Astrocyte (in vitro differentiated cells and primary cell): Measurements from ENCODE around the gene ARID4B. TPM values are rescaled to one million over a fixed set of nuclear protein-coding genes. Genes with fewer than 3 reads are reported as not detected.

Experiments
- DNase-seq: peaks from one replicate; pipeline ENCODE4 v3.0.0-alpha.2; 2010; ENCODE audit warnings: low read depth
- FAIRE-seq: peaks from 2 replicates; lab custom pipeline; 2011; peaks lifted over from hg19 to GRCh38; lab: Jason Lieb, UNC
- H2AFZ ChIP-seq: 2 replicates; pipeline ENCODE4 v1.6.0; 2012; ENCODE audit warnings: low read depth, low read length, inconsistent platforms
- H3K27ac ChIP-seq: 2 replicates; pipeline ENCODE4 v1.5.1; 2011; ENCODE audit warnings: low read depth, low read length, inconsistent platforms
- H3K27me3 ChIP-seq: 2 replicates; pipeline ENCODE4 v1.6.0; 2011; ENCODE audit warnings: low read length, inconsistent platforms; ENCODE audit not compliant: insufficient read depth
- H3K36me3 ChIP-seq: 2 replicates; pipeline ENCODE4 v1.5.1; 2011; ENCODE audit warnings: low read length, inconsistent platforms; ENCODE audit not compliant: insufficient read depth
- H3K4me1 ChIP-seq: 2 replicates; pipeline ENCODE4 v1.5.1; 2011; ENCODE audit warnings: low read length, inconsistent platforms; ENCODE audit not compliant: insufficient read depth
- H3K4me2 ChIP-seq: 2 replicates; pipeline ENCODE4 v1.6.0; 2012; ENCODE audit warnings: low read length, inconsistent platforms
- H3K4me3 ChIP-seq: 2 replicates; pipeline ENCODE4 v1.5.1; 2011; ENCODE audit warnings: low read depth, mild to moderate bottlenecking, low read length, inconsistent platforms; ENCODE audit not compliant: insufficient read depth
- H3K79me2 ChIP-seq: 2 replicates; pipeline ENCODE4 v1.6.0; 2012; ENCODE audit warnings: mild to moderate bottlenecking, low read length, inconsistent platforms; ENCODE audit not compliant: insufficient read depth
- H3K9ac ChIP-seq: 2 replicates; pipeline ENCODE4 v1.6.0; 2012; ENCODE audit warnings: mild to moderate bottlenecking, low read length, inconsistent platforms
- H3K9me3 ChIP-seq: 2 replicates; pipeline ENCODE4 v1.5.1; 2012; ENCODE audit warnings: low read depth, mild to moderate bottlenecking, low read length, inconsistent platforms; ENCODE audit not compliant: insufficient read depth
- H4K20me1 ChIP-seq: 2 replicates; pipeline ENCODE4 v1.6.0; 2012; ENCODE audit warnings: low read length, inconsistent platforms; ENCODE audit not compliant: insufficient read depth
- H3K27ac Mint-ChIP-seq: one replicate; pipeline ENCODE4 v1.8.0; 2021; ENCODE audit warnings: mild to moderate bottlenecking, mixed read lengths; ENCODE audit not compliant: unreplicated experiment
- H3K27me3 Mint-ChIP-seq: one replicate; pipeline ENCODE4 v1.8.0; 2021; ENCODE audit warnings: low read depth, mixed read lengths; ENCODE audit not compliant: unreplicated experiment
- H3K36me3 Mint-ChIP-seq: one replicate; pipeline ENCODE4 v1.8.0; 2021; ENCODE audit warnings: low read depth, mixed read lengths; ENCODE audit not compliant: unreplicated experiment
- H3K4me1 Mint-ChIP-seq: one replicate; pipeline ENCODE4 v1.8.0; 2021; ENCODE audit warnings: low read depth, mixed read lengths; ENCODE audit not compliant: unreplicated experiment
- H3K4me3 Mint-ChIP-seq: one replicate; pipeline ENCODE4 v1.8.0; 2021; ENCODE audit warnings: mild to moderate bottlenecking, moderate library complexity, mixed read lengths; ENCODE audit not compliant: unreplicated experiment
- H3K9me3 Mint-ChIP-seq: one replicate; pipeline ENCODE4 v1.8.0; 2021; ENCODE audit warnings: mild to moderate bottlenecking, mixed read lengths; ENCODE audit not compliant: unreplicated experiment
- EZH2 ChIP-seq: IDR thresholded peaks from 2 replicates; pipeline ENCODE4 v1.6.1; 2012; ENCODE audit warnings: mild to moderate bottlenecking, low read length, inconsistent platforms; ENCODE audit not compliant: insufficient read depth
- total RNA-seq: library from RNA; stranded (reverse); gene quantifications from 2 replicates; pipeline ENCODE4 v1.2.1, GENCODE V29; 2021
- TF ChIP-seq, protein P1 (sequence below): IDR thresholded peaks from 2 replicates; pipeline ENCODE4 v1.5.1; 2011; ENCODE audit warnings: low read depth, mild to moderate bottlenecking, inconsistent platforms, low read length, moderate library complexity; ENCODE audit not compliant: insufficient read depth

Gene ARID4B
- total RNA-seq, 1 donor from 2014 or later = 38.6 TPM

DNA sequence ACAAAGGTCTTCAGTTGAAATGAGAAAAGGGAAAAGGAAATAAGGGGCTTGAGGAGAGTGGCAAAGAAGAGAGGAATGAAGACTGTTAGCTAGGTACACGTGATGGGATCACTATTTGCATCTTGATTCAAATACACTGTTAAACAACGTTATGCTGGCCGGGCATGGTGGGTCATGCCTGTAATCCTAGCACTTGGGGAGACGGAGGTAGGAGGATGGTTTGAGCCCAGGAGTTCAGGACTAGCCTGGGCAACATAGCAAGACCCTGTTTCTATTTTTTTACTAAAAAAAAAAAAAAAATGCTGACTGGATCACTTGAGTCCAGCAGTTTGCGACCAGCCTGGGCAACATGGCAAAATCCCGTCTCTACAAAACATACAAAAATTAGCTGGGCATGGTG lies 169.3 kb downstream of the ARID4B start:
- Histone ChIP-seq H3K4me2 (no peak overlapping the region), H3K9ac (no peak overlapping the region), H3K4me1 (peaks cover 3% of the 10 kb centered on the region), H3K27ac (no peak overlapping the region), H3K27me3 (no peaks in the 10 kb centered on the region), H2AFZ (no peak overlapping the region), H3K9me3 (no peaks in the 10 kb centered on the region), H3K79me2 (peaks cover 48% of the 10 kb centered on the region), H4K20me1 (peaks cover 17% of the 10 kb centered on the region), H3K36me3 (peaks cover 27% of the 10 kb centered on the region), H3K4me3 (no peak overlapping the region)
- H3K36me3 Mint-ChIP-seq = peaks cover 12% of the 10 kb centered on the region
- no peak overlapping the region for H3K27ac Mint-ChIP-seq
- TF ChIP-seq, protein P1, sequence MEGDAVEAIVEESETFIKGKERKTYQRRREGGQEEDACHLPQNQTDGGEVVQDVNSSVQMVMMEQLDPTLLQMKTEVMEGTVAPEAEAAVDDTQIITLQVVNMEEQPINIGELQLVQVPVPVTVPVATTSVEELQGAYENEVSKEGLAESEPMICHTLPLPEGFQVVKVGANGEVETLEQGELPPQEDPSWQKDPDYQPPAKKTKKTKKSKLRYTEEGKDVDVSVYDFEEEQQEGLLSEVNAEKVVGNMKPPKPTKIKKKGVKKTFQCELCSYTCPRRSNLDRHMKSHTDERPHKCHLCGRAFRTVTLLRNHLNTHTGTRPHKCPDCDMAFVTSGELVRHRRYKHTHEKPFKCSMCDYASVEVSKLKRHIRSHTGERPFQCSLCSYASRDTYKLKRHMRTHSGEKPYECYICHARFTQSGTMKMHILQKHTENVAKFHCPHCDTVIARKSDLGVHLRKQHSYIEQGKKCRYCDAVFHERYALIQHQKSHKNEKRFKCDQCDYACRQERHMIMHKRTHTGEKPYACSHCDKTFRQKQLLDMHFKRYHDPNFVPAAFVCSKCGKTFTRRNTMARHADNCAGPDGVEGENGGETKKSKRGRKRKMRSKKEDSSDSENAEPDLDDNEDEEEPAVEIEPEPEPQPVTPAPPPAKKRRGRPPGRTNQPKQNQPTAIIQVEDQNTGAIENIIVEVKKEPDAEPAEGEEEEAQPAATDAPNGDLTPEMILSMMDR = no peak
- TF ChIP-seq EZH2 = no peak
- H3K27me3 Mint-ChIP-seq = no peaks in the 10 kb centered on the region
- no peak overlapping the region for H3K4me3 Mint-ChIP-seq
- H3K4me1 Mint-ChIP-seq = peaks cover 3% of the 10 kb centered on the region
- no peak for FAIRE-seq
- DNase-seq = no peak
- H3K9me3 Mint-ChIP-seq = no peaks in the 10 kb centered on the region

DNA sequence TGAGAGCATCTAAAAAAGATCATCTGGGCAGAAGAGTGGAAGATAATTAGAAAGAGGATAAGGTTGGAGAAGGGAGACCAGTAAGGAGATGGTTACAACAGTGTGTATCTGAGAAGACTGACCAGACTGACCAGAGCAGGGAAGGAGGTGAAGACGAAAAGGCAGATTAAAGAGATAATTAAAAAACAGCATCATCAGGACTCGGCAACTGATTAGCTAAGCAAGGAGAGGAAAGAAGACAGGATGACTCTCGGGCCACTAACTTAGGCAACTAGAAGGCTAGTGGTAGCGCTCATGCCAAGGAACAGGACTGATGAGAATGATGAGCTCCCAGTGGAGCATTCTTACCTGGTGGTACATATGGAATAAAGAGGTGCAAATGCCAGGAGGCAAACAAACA lies 170.8 kb downstream of the ARID4B start:
- no peak overlapping the region for H3K4me2 ChIP-seq
- peaks cover 41% of the 10 kb centered on the region for H3K36me3 ChIP-seq
- TF ChIP-seq, protein P1 = no peak
- TF ChIP-seq EZH2 = no peak

DNA sequence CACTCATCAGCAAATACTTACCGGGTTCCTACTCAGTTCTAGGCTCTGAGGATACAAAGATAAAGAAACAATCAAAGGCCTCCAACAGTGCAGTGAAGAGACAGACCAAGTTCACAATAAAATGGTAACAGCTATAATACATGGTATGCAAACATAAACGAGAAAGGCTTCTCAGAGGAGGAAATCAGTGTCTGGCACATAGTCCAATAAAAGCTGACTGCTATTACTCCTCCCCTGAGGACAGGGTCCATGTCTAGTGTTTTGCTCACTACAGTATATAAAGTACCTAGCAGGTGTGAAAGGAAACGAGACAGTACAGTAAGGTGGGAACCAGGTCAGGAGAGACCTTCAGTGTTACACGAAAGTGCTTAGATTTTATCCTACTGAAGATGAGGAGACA lies 171.2 kb downstream of the ARID4B start:
- peaks cover 17% of the 10 kb centered on the region for H3K36me3 Mint-ChIP-seq
- H3K27me3 Mint-ChIP-seq = no peaks in the 10 kb centered on the region
- no peak for TF ChIP-seq EZH2
- TF ChIP-seq, protein P1 = no peak
- no peak overlapping the region for H2AFZ ChIP-seq
- DNase-seq (no peak), FAIRE-seq (no peak)
- H3K79me2 ChIP-seq = peaks cover 54% of the 10 kb centered on the region
- peaks cover 17% of the 10 kb centered on the region for H4K20me1 ChIP-seq
- no peak overlapping the region for H3K9ac ChIP-seq
- H3K4me2 ChIP-seq = no peak overlapping the region
- peaks cover 3% of the 10 kb centered on the region for H3K4me1 Mint-ChIP-seq
- peaks cover 3% of the 10 kb centered on the region for H3K4me1 ChIP-seq
- no peaks in the 10 kb centered on the region for H3K9me3 ChIP-seq
- peaks cover 45% of the 10 kb centered on the region for H3K36me3 ChIP-seq
- H3K27ac ChIP-seq = no peak overlapping the region
- H3K4me3 Mint-ChIP-seq = no peak overlapping the region
- no peaks in the 10 kb centered on the region for H3K27me3 ChIP-seq
- no peaks in the 10 kb centered on the region for H3K9me3 Mint-ChIP-seq
- no peak overlapping the region for H3K27ac Mint-ChIP-seq
- no peak overlapping the region for H3K4me3 ChIP-seq

More for the DNA sequence above, 170.8 kb downstream of the ARID4B start:
- no peaks in the 10 kb centered on the region for H3K9me3 ChIP-seq
- no peak overlapping the region for H2AFZ ChIP-seq
- DNase-seq = no peak
- no peak overlapping the region for H3K4me3 Mint-ChIP-seq
- H3K27me3 Mint-ChIP-seq = no peaks in the 10 kb centered on the region
- H3K4me1 Mint-ChIP-seq = peaks cover 3% of the 10 kb centered on the region
- H3K27ac Mint-ChIP-seq = no peak overlapping the region
- H3K4me3 ChIP-seq = no peak overlapping the region
- no peak overlapping the region for H3K9ac ChIP-seq
- no peaks in the 10 kb centered on the region for H3K27me3 ChIP-seq
- peaks cover 3% of the 10 kb centered on the region for H3K4me1 ChIP-seq
- peaks cover 52% of the 10 kb centered on the region for H3K79me2 ChIP-seq
- H3K36me3 Mint-ChIP-seq = peaks cover 17% of the 10 kb centered on the region
- no peaks in the 10 kb centered on the region for H3K9me3 Mint-ChIP-seq
- H4K20me1 ChIP-seq = peaks cover 17% of the 10 kb centered on the region
- no peak overlapping the region for H3K27ac ChIP-seq
- FAIRE-seq = no peak
